Type B pancreatic cell (in vitro differentiated cells): ENCODE data around the gene GUCY2D. TPM values are rescaled to one million over a fixed set of nuclear protein-coding genes. Genes with fewer than 3 reads are reported as not detected.

ENCODE experiments used
- DNase-seq: peaks from one replicate; pipeline ENCODE4 v3.0.0; 2021; ENCODE audit warnings: mixed read lengths; ENCODE audit not compliant: unreplicated experiment; ENCODE audit errors: extremely low spot score
- H3K27ac Mint-ChIP-seq: 2 replicates; pipeline ENCODE4 v1.8.0; 2021; ENCODE audit warnings: mild to moderate bottlenecking, mixed read lengths
- H3K27me3 Mint-ChIP-seq: 2 replicates; pipeline ENCODE4 v1.8.0; 2021; ENCODE audit warnings: mixed read lengths
- H3K36me3 Mint-ChIP-seq: 2 replicates; pipeline ENCODE4 v1.8.0; 2021; ENCODE audit warnings: mixed read lengths
- H3K4me1 Mint-ChIP-seq: one replicate; pipeline ENCODE4 v1.8.0; 2021; ENCODE audit warnings: mixed read lengths; ENCODE audit not compliant: unreplicated experiment
- H3K4me3 Mint-ChIP-seq: 2 replicates; pipeline ENCODE4 v1.8.0; 2021; ENCODE audit warnings: mild to moderate bottlenecking, mixed read lengths
- H3K9me3 Mint-ChIP-seq: 2 replicates; pipeline ENCODE4 v1.8.0; 2021; ENCODE audit warnings: mixed read lengths
- total RNA-seq: library from RNA; stranded (reverse); gene quantifications from 2 replicates; pipeline ENCODE4 v1.2.1, GENCODE V29; 2021; ENCODE audit warnings: low replicate concordance
- TF ChIP-seq, protein P1 (sequence below): fragments of 200-600 bp; sonication (generic); conservative IDR thresholded peaks from 2 replicates; pipeline ENCODE4 v1.5.0; 2021; ENCODE audit warnings: antibody characterized with exemption, mild to moderate bottlenecking

Gene GUCY2D
- total RNA-seq, 1 donor from 2014 or later, result 0.29 TPM

DNA sequence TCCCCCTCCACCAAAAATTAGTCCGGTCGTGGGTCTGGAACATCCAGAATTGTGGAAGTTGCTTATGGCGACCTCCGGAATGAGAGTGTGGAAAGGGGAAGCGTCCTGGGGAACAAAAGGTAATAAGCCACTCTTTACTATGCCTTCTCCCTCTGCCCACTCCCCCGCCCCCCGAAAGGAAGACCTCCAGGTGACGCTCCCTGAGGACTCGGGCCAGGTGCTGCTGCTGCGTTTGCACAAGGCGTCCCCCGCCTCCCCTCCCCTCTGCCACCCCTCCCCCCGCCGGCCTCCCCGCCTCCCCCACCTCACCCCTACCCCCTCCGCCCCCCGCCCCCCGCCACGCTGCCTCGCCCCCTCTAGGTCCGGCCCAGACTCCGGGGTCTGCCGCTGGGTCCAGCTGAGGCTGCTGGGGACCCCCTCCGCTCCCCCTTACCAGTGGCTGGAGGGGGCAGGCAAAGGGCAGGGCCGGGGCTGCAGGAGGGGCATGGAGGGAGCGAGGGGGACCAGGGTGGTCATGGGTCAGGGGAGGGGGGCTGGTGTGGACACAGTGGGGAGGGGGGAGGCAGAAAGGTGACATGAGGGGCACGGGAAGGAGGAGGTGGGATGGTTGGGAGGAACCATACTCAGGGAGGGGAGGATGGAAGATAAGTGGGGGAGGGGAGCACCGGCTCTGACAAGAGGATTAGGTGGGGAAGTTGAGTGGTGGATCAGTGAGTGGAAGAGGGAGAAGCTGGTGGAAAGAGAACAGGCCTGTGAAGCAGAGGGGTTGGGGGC is 61.5 kb downstream of the GUCY2D start:
- Mint-ChIP-seq H3K27ac (no peak overlapping the region), H3K36me3 (no peaks in the 10 kb centered on the region), H3K4me3 (no peak overlapping the region), H3K27me3 (peaks cover 96% of the 10 kb centered on the region), H3K9me3 (no peaks in the 10 kb centered on the region), H3K4me1 (peaks cover 15% of the 10 kb centered on the region)
- TF ChIP-seq, protein P1, sequence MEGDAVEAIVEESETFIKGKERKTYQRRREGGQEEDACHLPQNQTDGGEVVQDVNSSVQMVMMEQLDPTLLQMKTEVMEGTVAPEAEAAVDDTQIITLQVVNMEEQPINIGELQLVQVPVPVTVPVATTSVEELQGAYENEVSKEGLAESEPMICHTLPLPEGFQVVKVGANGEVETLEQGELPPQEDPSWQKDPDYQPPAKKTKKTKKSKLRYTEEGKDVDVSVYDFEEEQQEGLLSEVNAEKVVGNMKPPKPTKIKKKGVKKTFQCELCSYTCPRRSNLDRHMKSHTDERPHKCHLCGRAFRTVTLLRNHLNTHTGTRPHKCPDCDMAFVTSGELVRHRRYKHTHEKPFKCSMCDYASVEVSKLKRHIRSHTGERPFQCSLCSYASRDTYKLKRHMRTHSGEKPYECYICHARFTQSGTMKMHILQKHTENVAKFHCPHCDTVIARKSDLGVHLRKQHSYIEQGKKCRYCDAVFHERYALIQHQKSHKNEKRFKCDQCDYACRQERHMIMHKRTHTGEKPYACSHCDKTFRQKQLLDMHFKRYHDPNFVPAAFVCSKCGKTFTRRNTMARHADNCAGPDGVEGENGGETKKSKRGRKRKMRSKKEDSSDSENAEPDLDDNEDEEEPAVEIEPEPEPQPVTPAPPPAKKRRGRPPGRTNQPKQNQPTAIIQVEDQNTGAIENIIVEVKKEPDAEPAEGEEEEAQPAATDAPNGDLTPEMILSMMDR, result no peak
- no peak for DNase-seq

DNA sequence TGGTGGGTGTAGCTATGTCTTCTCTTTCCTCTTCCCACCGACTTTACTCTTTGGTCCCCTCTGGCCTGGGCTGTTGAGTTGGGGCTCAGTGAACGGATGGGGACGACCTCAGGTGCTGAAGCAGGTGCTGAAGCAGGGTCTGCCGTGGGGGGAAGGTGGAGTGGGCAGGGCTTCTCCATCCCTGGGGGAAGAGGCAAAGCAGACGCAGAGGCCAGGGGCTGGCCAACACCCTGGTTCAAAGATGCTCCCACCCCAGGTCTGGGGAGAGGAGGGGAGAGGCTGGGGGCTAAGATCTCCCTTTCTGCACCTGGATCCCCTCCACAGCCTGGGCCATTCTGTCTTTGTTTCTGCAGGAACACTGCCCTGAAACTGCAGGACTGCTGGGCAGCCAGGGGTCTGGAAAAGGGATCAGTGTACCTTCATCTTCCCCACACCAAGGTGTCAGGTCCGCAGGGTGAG is 62.2 kb downstream of the GUCY2D start:
- Mint-ChIP-seq H3K36me3 (no peaks in the 10 kb centered on the region), H3K9me3 (no peaks in the 10 kb centered on the region), H3K4me3 (no peak overlapping the region), H3K27ac (no peak overlapping the region), H3K4me1 (peaks cover 15% of the 10 kb centered on the region), H3K27me3 (peaks cover 96% of the 10 kb centered on the region)
- TF ChIP-seq, protein P1, result no peak
- DNase-seq, result no peak

DNA sequence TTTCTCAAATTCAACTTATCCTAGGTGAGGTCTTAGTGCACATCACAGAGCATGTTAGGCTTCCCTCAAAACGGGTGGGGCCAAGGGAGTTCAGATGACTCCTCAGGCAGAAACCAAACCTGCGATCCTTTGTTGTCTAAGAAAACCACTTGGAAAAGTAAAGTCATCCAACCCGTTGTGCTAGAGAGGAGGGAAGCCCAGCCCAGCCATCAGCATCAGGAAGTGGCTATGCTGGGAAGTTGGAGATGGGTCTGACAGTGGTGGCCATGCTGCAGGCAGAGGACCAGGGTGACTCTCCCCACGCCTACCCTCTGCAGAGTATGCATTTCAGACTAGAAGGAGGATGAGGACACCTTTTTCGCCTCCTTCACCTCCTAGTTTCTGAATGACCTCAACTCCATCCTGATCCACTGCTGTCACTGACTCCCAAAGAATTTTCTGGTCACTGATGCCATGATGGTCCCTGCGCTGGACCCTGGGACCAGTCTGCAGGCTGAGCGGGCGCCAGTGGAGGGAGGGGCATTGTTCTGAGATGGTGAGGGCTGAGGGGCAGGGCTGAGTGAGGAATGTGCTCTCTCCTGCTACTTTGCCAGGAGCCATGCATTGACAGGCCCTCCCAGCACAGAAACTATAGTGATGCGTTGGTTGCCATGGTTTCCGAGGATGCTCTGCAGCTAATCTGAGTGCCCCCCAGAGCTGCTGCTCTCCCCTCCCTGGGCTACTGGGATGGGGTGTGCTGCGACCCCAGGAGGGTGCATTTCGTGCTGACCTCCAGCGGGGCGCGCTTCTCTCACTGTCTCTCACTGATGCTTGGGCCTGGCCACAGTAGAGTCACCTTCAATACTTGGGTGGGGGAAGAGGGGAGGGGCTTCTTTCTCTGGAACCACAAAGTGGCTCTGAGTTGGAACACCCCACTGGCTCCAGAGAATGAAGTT is 64.7 kb downstream of the GUCY2D start:
- TF ChIP-seq, protein P1, result no peak
- Mint-ChIP-seq H3K4me3 (no peak overlapping the region), H3K27me3 (peaks cover 96% of the 10 kb centered on the region), H3K4me1 (peaks cover 12% of the 10 kb centered on the region), H3K36me3 (no peaks in the 10 kb centered on the region), H3K9me3 (no peaks in the 10 kb centered on the region), H3K27ac (no peak overlapping the region)
- no peak for DNase-seq

DNA sequence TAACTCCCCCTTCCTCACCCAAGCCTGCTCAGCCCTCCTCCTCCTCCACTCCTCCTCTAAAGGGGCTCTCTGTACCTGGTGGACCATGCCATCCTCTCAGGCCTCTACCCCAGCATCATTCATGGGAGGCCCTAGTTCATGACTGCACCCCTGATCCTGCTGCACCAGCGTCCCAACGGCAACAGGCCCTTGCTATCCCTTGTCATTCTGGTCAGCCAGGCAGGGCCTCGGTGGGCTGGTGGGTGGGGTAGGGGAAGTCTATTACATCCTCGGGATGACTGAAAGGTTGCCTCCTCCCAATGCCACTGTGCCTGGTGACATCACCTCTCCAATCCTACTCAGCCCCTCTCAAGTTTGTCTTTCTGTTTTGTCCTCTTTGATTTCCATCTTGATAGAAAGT is 65.4 kb downstream of the GUCY2D start:
- Mint-ChIP-seq H3K27ac (no peak overlapping the region), H3K27me3 (peaks cover 96% of the 10 kb centered on the region), H3K9me3 (no peaks in the 10 kb centered on the region), H3K4me3 (no peak overlapping the region), H3K4me1 (peaks cover 11% of the 10 kb centered on the region), H3K36me3 (no peaks in the 10 kb centered on the region)
- TF ChIP-seq, protein P1, result no peak
- no peak for DNase-seq

DNA sequence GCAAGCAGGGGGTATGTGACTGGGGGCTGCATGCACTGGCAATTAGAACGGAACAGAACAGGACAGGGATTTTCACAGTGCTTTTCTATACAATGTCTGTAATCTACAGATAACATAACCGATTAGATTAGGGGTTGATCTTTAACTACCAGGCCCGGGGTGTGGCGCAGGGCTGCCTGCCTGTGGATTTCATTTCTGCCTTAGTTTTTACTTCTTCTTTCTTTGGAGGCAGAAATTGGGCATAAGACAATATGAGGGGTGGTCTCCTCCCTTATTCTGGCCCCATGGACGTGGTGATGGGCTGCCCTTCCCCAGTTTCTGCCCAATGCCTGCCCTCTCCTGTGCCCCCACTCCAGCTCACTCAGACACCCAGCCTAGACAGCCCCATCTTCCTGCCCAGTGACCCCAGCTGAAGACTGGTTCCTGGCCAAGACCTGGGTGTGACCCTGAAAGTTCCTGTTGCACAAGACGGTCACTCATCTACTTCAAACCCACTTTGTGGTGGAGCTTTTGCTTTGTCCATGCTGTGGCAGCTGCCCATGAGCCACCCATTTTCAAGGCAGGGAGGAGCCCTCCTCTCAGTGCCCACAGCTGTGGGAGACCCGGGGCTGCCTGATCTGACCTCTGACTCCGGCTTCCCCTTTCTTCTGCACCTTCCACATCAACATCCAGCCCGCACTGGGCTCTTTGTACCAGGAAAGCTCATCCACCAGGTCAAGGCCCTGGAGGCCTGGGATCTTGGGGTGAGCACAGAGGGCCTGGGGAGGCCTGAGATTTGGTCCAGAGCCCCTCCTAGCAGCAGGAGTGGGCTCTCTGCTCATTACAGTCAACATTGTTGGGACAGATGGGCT is 66.5 kb downstream of the GUCY2D start:
- Mint-ChIP-seq H3K4me3 (no peak overlapping the region), H3K4me1 (peaks cover 8% of the 10 kb centered on the region), H3K27me3 (peaks cover 98% of the 10 kb centered on the region), H3K36me3 (no peaks in the 10 kb centered on the region), H3K27ac (no peak overlapping the region), H3K9me3 (no peaks in the 10 kb centered on the region)
- DNase-seq, result no peak
- TF ChIP-seq, protein P1, result no peak
